GM21381 (cell line): ENCODE data around the gene TARS3.

Source experiments
- ATAC-seq: cut with Tn5 transposase; IDR thresholded peaks from one replicate; pipeline ENCODE4 v1.9.1; 2021; ENCODE audit warnings: mild to moderate bottlenecking, moderate library complexity; ENCODE audit not compliant: unreplicated experiment

TARS3 gene

DNA sequence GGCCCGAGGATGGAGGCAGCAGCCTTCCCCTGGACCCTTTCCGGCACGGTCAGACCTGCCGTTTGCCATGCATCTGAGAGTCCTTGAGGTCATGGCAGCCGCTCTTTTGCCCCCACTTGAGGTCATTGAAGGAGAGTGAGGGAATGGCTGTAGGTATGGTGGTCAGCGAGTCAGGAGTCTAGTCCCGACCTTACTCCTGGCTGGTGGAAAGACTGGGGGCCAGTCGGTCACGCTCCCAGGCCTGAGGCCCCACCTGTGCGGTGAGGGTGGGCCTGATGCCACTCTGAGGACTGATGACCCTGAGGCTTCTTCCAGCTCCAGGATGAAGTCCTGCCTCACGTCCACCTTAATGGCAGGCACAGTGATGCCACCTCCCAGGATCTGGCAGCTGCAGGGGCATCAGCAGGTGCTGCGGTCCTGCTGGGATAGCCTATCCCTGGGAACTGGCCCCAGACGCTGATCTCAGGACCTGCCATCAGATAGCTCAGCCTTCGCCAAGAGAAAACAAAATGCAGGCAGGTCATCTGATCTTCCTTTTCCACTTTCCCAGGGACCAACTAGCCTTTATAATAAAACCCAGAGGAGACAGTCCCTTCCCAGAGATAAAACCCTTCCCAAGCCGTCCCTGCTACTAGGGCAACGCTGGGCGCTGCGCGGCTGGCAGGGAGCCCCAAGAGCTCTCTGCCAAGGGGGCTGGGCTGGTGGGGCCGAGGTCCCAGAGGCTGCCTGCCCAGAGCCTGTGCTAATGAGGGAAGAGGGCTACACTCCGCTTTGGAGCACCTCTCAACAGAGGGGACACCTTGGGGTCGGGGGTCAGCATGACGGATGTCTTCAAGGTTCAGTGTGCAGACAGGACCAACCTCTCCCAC lies 114.3 kb downstream of the TARS3 start:
- no peak for ATAC-seq

DNA sequence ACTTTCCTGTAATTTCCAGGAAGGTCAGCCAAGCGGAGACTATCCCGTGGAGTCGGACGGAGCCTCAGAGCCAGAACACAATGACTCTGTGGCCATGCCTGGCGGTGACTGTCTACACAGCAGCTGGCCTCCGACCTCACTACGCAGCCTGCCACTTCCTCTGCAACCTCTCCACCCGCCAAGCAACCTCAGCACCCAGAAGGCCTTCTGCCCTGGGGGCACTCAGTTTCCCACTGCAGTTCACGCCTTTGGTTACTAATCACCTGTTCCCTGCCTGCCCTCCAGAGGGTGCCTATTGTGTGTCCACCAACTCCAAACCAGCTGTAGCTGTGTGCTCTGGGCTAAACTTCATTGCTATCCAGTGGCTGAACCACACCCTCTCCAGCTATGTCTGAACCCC lies 116.1 kb downstream of the TARS3 start:
- no peak for ATAC-seq

DNA sequence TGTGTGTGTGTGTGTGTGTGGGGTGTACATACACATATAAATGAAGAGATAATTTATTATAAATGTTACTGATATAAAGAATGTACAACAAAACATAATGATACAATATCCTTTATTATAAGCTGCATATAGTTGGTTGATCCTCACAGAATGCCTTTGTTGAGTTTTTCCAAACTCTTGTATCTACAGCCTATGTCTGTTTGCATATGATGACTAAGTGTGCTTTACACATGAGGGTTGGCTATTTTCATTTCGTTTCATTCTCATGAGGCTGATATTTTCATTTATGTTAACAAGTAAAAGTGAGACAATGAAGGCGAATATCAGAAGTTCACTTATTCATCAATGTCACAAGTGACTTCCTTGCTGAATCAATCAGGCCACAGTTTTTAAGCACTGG lies 117.2 kb downstream of the TARS3 start:
- no peak for ATAC-seq

DNA sequence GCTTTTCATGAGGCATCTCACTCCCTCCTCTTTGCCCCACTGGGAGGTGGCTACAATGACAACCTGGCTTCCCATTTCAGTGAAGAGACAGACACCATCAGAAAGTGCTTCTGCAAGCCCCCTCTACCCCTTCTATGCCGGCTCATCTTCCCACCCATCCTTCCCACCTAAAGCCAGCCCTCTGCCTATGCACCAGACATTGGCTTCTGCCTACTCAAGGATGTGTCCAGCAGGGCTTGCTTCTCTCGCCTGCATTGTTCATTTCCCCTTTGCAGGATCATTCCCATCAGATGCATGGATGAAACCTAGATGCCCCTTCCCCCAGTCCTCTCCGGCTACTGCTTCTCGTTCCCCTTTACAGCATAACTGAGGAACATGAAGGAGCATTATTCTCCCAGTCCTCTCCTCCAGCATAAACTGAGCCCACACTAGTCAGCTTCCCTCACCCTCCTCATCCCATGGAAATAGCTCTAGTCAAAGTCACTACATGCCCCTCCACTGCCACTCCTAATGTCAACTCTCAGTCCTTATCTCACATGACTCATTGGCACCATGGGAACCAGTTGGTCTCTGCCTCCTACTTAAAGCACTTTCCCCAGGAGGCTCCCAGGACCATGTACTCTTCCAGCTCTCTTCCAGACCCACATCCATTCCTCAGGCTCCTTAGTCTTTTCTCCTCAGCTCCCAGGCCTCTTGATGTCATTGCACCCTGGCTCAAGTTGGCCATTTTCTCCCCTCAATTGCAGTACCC lies 120.0 kb downstream of the TARS3 start:
- no peak for ATAC-seq
